ENCODE results near the gene KCNQ2. TPM values are rescaled to one million over a fixed set of nuclear protein-coding genes. Genes with fewer than 3 reads are reported as not detected.

KCNQ2 gene
- total and polyA plus RNA-seq, 10 of the 15 experiments (the other 5 are each of a cell fraction or from before 2014, with no cell fraction given), result 0.06 to 0.49 (median 0.26) TPM; not detected in 7

DNA sequence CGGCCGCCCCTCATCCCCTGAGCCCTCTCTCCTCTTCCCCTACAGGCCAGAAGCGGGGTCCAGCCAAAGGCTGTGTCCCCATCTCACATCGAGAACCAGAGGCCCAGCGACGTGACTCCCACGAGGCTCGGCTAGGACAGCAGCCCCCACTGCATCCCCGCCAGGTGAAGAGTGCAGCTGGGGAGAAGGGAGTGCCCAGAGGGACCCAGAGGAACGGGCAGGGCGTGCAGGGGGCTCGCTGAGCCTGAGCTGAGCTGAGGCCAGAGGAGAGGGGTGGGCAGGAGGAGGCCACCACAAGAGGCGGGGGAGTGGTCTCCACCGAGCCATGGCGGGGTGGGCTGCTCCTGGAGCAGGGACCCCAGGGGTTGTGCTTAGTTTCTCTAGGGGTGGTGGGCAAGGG is 32.6 kb downstream of the KCNQ2 start:
- in situ Hi-C loops (cut with MboI) (no loop called here), intact Hi-C loops (cut with micrococcal nuclease; ENCODE audit: unreplicated experiment) (no loop called here)
- no TSS peak for BruUV-seq (replicated peaks)
- no peak for FAIRE-seq
- Histone ChIP-seq H3K9ac (ENCODE audit: control insufficient read depth, insufficient read depth, low read length) (no peak overlapping the region), H4K20me1 (ENCODE audit: control insufficient read depth, insufficient read depth) (no peaks in the 10 kb centered on the region), H3K27ac (ENCODE audit: control insufficient read depth, insufficient read depth) (no peak overlapping the region), H3K4me3 (no peak overlapping the region), H3K36me3 (ENCODE audit: control insufficient read depth in 2 of 2, insufficient read depth in 2 of 2, low read length in 1 of 2) (no peaks in the 10 kb centered on the region), H3K4me2 (ENCODE audit: control insufficient read depth, insufficient read depth) (no peak overlapping the region), H3K27me3 (replicated peaks in 1 of 2; ENCODE audit: control insufficient read depth in 2 of 2, insufficient read depth in 2 of 2, low read length in 1 of 2) (no peaks in the 10 kb centered on the region; a peak in 1 of 4 replicates), H3K79me2 (ENCODE audit: control insufficient read depth, insufficient read depth, low read length) (no peaks in the 10 kb centered on the region), H2AFZ (ENCODE audit: control insufficient read depth, low read depth, low read length) (no peak overlapping the region), H3K4me1 (ENCODE audit: control insufficient read depth, insufficient read depth, low read length) (peaks cover 16% of the 10 kb centered on the region), H3K9me3 (replicated peaks; ENCODE audit: control insufficient read depth, insufficient read depth, low read length) (no peaks in the 10 kb centered on the region; the same call in 2 of the 3 replicates)
- no peak for DNase-seq (ENCODE audit: low read depth, low spot score)
- CTCF ChIA-PET, result no interaction called here
- RAD21 ChIA-PET (ENCODE audit: unreplicated experiment), result interaction anchor here (0.5 kb wide), 1 partner anchor 91 kb away, joined by 3 read pairs; no protein-coding TSS in a partner anchor
- 43% methylated on average over 15 of the region's 15 CpGs for WGBS (ENCODE audit: insufficient coverage, insufficient replicate concordance, low lambda C conversion rate, missing lambda C conversion rate)
- POLR2A ChIA-PET, result no interaction called here
- TF ChIP-seq NR2C1 (IDR thresholded peaks at IDR 0.05) (no peak), LARP7 (IDR thresholded peaks at IDR 0.05) (no peak), NBN (IDR thresholded peaks at IDR 0.05) (no peak)
- no peak for ATAC-seq
- SMC1A ChIA-PET (ENCODE audit: uncharacterized antibody, unreplicated experiment), result no interaction called here

DNA sequence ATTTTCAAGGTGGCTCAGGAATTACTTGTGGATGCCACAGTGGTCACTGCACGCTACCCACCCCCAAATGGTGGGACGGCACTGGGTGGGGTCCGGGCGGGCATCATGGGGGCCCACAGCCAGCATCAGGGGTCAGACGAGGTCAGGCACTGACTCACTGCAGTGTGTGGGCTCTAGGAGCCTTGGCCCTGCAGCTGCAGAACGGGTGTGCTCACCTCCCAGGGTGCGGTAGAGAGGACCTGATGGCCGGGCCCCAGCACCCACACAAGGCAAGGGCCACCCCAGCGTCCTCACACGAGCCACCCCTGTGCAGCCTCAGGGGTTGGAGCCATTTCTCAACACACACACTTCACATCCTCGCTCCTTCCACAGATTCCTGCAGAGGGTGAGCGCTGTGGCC is 34.3 kb downstream of the KCNQ2 start:
- ATAC-seq (no peak), FAIRE-seq (no peak), DNase-seq (ENCODE audit: low read depth, low spot score) (no peak)
- 28% methylated on average over 12 of the region's 12 CpGs for WGBS (ENCODE audit: insufficient coverage, insufficient replicate concordance, low lambda C conversion rate, missing lambda C conversion rate)
- Histone ChIP-seq H3K79me2 (ENCODE audit: control insufficient read depth, insufficient read depth, low read length) (no peaks in the 10 kb centered on the region), H2AFZ (ENCODE audit: control insufficient read depth, low read depth, low read length) (no peak overlapping the region), H3K4me1 (ENCODE audit: control insufficient read depth, insufficient read depth, low read length) (peaks cover 16% of the 10 kb centered on the region), H3K4me2 (ENCODE audit: control insufficient read depth, insufficient read depth) (no peak overlapping the region), H3K27ac (ENCODE audit: control insufficient read depth, insufficient read depth) (no peak overlapping the region), H3K4me3 (no peak overlapping the region), H3K36me3 (ENCODE audit: control insufficient read depth in 2 of 2, insufficient read depth in 2 of 2, low read length in 1 of 2) (no peaks in the 10 kb centered on the region), H3K9me3 (replicated peaks; ENCODE audit: control insufficient read depth, insufficient read depth, low read length) (no peaks in the 10 kb centered on the region; the same call in 2 of the 3 replicates), H3K27me3 (replicated peaks in 1 of 2; ENCODE audit: control insufficient read depth in 2 of 2, insufficient read depth in 2 of 2, low read length in 1 of 2) (no peaks in the 10 kb centered on the region; a peak in 1 of 4 replicates), H3K9ac (ENCODE audit: control insufficient read depth, insufficient read depth, low read length) (no peak overlapping the region), H4K20me1 (ENCODE audit: control insufficient read depth, insufficient read depth) (no peaks in the 10 kb centered on the region)
- TF ChIP-seq YBX1 (IDR thresholded peaks at IDR 0.05), result no peak
- no peak for TF ChIP-seq RBBP5 (conservative IDR thresholded peaks at IDR 0.05)
- TF ChIP-seq RFX5 (IDR thresholded peaks at IDR 0.05; ENCODE audit: low read depth, low read length), result no peak
- in situ Hi-C loops (cut with MboI), result no loop called here
- intact Hi-C loops (cut with micrococcal nuclease; ENCODE audit: unreplicated experiment), result no loop called here
- CTCF ChIA-PET, result no interaction called here
- RAD21 ChIA-PET (ENCODE audit: unreplicated experiment), result no interaction called here
- POLR2A ChIA-PET, result no interaction called here
- no TSS peak for BruUV-seq (replicated peaks)
- SMC1A ChIA-PET (ENCODE audit: uncharacterized antibody, unreplicated experiment), result no interaction called here
